ENCODE results near the gene LRRFIP2.

LRRFIP2 gene

GRCh38 chr3:37135561-37135960 is 38.8 kb downstream of the LRRFIP2 start:
- no peak for DNase-seq (ENCODE audit: low read depth)
- no peak overlapping the region for H3K4me3 ChIP-seq (ENCODE audit: low read length)
- no peak for TF ChIP-seq CTCF (conservative IDR thresholded peaks at IDR 0.05; ENCODE audit: low read length)

DNA sequence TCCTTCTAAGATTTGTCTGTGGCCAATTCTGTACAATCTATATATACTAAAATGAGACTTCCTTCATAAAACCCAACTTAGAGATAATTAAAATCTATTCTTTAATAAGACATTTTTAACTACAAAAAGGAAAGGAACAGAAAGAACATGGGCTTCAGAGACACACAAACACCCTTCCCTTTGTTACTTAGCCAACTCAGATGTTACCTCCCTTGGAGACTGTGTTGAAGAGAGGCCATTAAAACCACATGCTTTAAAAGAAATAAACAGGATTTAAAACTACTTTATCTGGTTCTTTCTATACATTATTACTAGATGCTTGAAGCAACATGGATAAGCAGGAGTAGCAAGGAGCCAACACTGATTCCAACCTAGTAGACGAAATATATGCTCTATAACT is 42.0 kb downstream of the LRRFIP2 start:
- no peak for TF ChIP-seq CTCF (conservative IDR thresholded peaks at IDR 0.05; ENCODE audit: low read length)
- DNase-seq (ENCODE audit: low read depth), result no peak
- no peak overlapping the region for H3K4me3 ChIP-seq (ENCODE audit: low read length)

- TF ChIP-seq CTCF (conservative IDR thresholded peaks at IDR 0.05; ENCODE audit: low read length), result no peak
- DNase-seq (ENCODE audit: low read depth), result no peak
- no peak overlapping the region for H3K4me3 ChIP-seq (ENCODE audit: low read length)
Measured at GRCh38 chr3:37131860-37132144, 42.6 kb downstream of the LRRFIP2 start.

- no peak for TF ChIP-seq CTCF (conservative IDR thresholded peaks at IDR 0.05; ENCODE audit: low read length)
- H3K4me3 ChIP-seq (ENCODE audit: low read length), result no peak overlapping the region
- DNase-seq (ENCODE audit: low read depth), result no peak
Measured at GRCh38 chr3:37130984-37131859, 43.2 kb downstream of the LRRFIP2 start.

GRCh38 chr3:37130448-37130847 is 43.9 kb downstream of the LRRFIP2 start:
- no peak overlapping the region for H3K4me3 ChIP-seq (ENCODE audit: low read length)
- DNase-seq (ENCODE audit: low read depth), result no peak
- TF ChIP-seq CTCF (conservative IDR thresholded peaks at IDR 0.05; ENCODE audit: low read length), result no peak

DNA sequence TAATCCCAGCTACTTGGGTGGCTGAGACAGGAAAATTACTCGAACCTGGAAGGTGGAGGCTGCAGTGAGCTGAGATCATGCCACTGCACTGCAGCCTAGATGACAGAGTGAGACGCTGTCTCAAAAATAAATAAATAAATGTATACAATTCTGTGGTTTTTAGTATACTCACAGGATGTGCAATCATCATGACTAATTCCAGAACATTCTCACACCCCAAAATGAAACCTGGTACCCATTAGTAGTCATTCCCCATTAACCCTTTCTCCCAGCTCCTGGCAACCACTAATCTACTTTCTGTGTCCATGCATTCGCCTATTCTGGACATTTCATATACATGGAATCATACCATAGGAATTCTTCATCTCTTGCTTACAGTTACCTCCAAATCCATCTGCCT is 44.5 kb downstream of the LRRFIP2 start:
- peak; percentile 46 for DNase-seq (ENCODE audit: low read depth)
- TF ChIP-seq CTCF (conservative IDR thresholded peaks at IDR 0.05; ENCODE audit: low read length), result no peak
- no peak overlapping the region for H3K4me3 ChIP-seq (ENCODE audit: low read length)

DNA sequence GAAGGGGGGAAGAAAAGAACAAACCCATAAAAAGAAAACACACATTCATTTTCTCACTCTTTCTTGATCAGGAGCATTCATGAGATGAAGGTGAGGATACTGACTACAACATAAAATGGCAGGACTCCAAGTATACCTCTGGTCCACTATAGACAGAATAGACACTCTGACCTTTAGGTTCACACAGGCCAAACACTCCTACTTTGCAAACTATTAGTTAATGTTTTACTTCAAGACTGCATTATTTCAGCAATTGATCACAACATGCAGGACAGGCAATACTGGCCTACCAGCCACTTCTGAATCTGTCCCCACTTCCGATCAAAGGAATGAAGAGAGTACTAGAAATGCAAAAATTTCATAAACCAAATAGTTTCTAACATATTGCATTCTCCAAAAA is 47.0 kb downstream of the LRRFIP2 start:
- TF ChIP-seq CTCF (conservative IDR thresholded peaks at IDR 0.05; ENCODE audit: low read length), result no peak
- no peak for DNase-seq (ENCODE audit: low read depth)

More for the DNA sequence above, 47.0 kb downstream of the LRRFIP2 start:
- H3K4me3 ChIP-seq (ENCODE audit: low read length), result no peak overlapping the region

Measured in AG10803 (cell line).